HG03060 (cell line): Measurements from ENCODE around the gene LYPD6B.

Source experiments
- ATAC-seq: cut with Tn5 transposase; IDR thresholded peaks from one replicate; pipeline ENCODE4 v1.9.1; 2021; ENCODE audit warnings: low read depth, moderate number of reproducible peaks; ENCODE audit not compliant: unreplicated experiment

The LYPD6B gene

DNA sequence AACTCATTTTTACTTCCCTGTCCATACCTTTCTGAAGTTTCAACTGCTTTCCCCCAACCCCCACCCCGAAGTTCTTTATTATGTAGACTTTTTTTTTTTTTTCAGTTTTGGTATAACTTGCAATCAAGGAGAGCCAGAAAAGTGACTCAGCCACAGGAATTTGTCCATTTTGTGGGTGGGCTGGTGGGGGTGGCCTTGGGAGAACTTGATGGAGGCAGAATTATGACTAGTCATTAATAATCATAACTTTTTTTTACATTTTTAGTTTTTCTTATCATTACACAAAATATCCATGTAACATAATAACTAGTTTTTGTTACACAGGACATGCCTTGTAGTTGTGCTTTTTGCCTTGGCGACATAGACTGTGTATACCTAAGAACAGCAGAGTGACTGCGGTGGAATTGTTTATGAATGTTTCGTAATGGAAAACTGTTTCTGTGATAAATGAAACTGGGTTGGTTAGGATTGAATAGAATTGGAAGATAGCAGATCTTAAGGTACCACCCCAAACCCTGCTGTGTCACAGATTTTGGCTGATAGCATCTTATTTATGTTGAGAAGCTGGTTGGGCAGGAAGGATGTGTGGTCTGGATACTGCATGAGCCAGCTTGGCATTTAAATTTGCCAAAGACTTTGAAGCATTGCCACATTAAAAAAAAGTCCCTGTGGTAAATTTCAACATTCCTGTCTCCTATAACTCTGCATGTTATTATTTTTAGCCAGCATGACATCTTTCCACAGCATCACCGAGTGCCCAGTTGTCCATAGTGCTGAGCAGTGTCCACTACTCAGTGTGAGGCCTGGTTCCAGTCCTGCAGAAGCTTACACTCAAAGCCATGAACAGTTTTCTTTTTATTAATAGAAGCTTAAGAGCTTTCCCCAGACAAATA lies 30.7 kb downstream of the LYPD6B start:
- no peak for ATAC-seq

DNA sequence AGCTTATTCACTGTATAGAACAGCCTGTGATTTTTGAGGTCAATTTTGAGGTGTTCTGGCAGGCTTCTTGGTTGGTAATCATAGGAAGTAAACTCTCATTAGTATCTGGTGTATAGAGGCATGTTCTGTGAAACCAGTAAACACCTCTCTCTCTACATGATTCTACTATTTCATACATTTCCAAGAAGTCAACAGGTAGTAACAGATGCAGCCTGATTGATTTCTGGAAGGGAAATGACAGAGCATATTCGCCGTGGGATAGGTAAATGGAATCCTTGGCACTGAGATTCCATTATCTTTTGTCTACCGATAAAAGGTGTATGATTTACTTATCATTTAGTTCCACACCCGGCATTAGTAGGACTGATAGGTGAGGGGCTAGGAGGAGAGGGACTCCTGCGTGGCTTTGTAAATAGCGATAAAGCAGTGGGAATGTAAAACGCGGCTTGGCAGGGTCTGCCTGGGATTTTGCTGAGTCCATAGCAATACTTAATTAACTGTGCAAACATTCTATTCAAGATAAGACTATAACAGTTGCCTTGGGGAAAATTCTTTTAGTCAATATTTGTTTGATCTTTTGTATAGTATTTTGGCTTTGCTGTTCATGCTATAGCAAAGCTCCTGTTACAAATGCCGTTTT lies 32.3 kb downstream of the LYPD6B start:
- ATAC-seq, result no peak

DNA sequence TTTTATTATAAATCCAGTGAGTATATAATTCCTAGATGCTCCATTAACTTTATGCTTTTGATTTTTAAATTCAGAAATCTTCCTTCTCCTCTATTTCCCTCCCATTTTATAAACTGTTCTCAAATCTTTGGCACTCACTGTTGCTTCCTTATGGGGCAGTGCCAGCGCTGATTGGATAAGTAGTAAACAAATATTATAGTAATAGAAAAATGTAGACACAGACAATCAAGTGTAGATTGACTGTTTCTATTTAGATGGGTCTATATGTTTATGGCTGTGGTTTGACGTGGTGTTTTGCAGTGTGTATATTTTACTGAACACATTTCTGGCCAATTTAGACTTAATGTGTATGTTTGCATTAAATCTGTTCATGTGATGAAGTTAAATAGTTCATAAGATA lies 36.6 kb downstream of the LYPD6B start:
- no peak for ATAC-seq

DNA sequence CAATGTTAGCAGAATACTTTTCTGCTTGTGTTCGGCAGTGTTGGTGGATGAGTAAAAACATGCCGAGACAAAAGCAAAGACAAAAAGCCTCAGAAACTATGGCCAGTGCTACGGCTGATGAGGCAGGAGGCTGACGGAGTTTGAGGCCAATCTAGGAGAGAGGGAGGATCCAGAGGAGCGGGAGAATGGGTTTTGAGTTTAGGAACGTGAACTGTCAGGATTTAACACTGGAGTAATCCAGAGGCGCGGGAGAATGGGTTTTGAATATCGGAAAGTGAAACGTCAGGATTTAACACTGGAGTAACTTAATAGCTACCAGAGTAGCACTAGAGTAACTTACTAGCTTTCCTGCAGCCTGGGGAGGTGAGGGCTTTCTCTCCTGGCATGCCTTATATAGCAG lies 37.4 kb downstream of the LYPD6B start:
- no peak for ATAC-seq

DNA sequence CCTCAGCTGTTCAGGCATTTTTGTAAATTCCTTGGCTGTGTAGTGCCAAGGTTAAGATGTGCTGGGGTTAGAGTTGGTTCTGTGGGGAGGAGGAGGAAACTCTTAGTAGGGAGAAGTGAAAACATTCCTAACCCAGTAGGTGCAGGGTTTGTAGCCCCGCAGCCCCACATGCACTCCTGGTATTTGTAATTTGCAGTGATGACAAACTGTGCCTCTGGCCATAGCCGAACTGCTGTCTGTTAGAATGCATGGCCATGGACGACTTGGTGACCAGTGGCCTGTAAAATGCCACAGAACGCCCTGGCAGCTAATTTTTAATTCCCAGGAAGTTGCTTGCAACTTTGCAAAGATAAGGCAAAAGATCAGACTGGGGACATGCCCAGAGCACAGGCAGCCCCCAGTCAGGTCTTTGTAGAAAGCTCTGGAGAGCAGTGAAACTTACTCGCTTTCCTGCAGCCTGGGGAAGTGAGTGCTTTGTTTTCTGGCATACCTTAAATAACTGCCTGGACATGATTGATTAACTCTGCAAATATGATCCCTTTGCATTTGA lies 38.4 kb downstream of the LYPD6B start:
- ATAC-seq, result no peak

DNA sequence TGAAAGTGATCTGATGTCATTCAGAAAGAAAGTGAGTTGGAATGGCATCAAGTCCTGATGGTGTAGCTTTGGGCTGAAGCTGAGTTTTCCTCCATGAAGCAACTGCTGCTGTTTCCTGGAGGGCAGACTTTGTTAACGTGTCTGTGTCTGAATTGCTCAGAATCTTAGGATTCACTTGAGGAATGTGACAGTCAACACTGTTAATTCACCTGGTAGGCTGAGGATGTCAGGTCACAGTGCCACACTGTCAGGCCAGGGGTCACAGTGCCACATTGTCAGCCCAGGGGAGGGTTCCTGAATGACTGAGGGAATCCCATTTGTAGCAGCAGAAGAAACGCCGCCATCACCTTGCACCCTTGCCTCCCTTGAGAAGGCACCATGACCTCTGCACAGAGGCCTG lies 39.4 kb downstream of the LYPD6B start:
- no peak for ATAC-seq

DNA sequence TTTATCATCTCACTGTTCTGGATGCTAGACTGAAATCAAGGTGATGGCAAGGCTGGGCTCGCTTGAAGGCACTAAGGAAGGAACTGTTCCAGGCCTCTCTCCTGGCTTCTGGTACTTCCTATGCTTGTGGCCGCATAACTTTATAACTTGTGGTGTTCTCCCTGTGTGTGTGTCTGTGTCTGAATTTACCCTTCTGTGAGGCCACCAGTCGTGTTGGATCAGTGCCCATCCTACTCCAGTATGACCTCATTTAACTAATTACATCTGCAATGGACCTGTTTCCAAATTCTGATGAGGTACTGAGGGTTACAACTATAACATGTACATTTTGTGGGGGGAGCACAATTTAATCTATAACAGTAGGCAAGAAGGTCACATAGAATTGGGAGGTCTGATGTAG lies 41.6 kb downstream of the LYPD6B start:
- no peak for ATAC-seq

DNA sequence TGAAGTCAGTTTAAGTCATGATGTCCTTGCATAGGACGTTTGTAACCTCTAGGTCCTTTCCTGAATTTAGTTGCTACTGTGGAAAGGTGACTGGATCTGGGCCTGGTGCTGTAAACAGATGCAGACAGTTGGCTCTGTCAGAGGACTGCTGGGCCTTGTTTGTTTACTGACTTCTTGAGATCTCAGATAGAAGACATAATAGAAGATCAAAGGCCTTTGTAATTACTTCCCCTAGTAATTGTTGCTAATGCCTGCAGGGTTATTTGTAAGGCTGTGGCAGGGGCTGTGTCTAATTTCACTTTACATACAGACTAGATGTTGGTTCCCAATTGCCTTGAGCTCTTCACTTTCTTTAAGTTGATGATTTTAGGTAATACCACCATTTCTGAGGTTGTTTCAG lies 42.5 kb downstream of the LYPD6B start:
- no peak for ATAC-seq

DNA sequence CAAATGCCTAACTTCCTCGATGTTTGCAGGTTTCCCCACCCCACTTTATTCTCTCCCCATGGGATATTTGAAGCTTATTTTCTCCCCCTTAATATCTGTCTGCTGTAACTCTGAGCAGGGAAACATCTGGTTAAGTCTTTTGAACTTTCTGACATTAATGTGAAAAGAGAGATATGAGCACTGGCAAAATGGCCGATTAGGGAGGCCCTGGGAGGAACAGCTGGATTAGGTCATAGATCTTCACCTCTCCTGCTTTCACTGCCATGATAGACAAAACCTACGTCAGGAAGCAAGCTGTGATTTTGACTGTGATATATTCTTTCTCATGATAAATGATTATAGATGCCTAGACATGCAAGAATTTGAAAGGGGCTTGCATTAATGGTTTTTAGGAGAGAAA lies 43.6 kb downstream of the LYPD6B start:
- ATAC-seq, result no peak

DNA sequence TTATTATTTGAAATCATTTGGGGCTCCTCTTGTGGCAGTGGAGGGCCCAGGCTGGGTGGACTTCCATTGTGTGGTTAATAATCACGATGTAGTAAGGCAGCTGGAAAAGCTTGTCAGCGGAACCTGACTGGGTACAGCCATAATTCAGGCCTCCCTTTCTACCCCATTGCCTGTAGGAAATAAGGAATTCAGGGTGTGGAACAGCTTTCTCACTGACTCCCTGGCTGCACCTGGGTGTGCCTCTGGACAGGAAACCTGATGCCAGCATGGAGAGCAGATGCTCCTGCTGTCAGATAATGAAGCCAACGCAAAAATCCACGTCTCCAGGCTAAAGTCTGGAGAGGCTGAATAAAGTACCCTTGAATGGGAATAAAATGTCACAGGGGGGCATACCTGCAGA lies 44.2 kb downstream of the LYPD6B start:
- ATAC-seq, result no peak

DNA sequence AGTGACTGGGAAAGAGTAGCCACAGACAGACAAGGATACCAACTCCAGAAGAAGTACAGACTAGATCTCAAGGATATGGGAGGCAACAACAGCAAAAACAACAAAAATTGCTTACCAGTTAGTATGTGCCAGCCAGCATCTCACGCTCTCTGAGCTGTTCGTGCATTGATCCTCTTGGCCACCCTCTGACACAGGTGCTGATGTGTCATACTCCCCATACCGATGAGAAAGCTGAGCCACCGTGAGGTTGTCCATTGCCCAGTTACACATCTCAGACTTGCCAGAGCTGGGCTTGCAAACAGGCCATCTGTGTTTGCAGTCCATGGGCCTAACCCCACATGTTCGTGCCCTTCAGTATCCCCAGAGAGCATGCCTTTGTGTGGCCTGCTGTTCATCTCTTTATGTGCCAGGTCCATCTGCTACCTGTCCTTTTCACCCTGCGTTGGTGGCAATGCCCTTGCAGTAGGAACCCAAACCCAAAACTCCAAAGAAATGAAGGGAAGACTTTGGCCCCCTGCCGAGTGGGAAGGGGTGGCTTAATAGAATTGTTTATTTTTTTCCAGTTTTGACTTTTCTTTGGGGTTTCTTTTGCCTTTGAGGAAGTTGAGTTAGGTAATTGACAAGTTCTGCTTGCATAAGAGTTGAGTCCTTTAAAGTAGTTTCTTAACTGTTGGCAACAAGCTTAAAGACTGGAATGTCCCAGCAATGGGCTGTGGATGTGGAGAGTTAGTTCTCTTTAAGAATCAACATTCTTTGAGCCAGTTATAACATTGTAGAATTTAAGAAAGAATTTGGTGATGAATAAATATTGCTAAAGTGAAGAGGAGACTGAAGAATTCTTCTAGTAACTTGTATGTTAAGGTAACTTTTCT lies 46.7 kb downstream of the LYPD6B start:
- no peak for ATAC-seq

DNA sequence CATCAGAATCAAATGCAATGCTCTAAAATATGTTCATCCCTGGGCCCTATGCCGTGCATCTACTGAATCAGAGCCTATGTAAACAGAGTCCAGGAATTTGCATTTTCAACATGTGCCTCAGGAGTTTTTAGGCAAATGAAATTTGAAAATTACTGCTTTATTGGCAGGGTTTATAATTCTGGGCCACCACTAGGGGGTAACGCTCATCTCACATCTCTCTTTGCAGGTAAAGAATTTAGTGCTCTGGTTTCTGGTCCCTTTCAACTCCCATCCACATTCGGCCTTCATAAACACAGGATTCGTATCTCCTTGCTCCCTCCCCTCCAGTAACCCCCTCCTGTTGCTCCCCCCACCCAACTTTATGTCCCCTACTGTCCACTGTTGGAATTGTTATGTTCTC lies 49.3 kb downstream of the LYPD6B start:
- no peak for ATAC-seq

DNA sequence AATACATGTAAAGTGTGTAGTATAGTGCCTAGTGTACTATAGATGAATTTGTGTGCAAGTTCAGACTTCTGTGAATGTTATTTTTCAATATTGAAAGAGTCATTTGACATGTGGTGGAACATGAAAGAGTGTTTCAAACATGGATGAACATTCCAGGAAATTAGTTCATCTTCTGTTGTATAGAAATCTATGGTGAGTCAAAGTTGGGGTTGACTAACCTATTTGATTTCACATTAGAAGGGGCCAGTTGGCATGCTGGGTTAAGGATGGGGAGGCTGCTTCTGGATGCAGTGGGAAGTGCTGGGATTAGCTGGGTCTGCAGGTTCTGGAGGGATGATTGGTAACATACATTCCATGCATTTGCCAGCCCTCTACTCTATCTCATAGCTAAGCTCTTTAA lies 50.6 kb downstream of the LYPD6B start:
- ATAC-seq, result no peak

DNA sequence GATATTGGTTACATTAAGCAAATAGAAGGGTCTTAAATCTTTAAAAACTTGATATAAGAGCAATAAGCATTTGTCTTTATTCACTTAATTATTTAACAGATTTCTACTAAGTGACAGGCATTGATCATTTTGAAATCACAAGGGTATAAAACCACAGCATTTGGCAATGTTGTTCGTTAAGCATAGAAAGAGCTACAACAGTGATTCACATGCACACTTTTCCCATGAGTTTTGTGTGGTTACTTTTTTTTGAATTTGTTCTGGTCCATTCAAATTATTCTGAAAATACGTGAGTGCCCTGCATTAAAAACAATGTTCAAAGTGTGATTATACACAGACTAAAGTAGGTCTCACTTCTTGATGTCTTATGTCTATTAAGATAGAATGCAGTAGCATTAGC lies 52.2 kb downstream of the LYPD6B start:
- ATAC-seq, result no peak

DNA sequence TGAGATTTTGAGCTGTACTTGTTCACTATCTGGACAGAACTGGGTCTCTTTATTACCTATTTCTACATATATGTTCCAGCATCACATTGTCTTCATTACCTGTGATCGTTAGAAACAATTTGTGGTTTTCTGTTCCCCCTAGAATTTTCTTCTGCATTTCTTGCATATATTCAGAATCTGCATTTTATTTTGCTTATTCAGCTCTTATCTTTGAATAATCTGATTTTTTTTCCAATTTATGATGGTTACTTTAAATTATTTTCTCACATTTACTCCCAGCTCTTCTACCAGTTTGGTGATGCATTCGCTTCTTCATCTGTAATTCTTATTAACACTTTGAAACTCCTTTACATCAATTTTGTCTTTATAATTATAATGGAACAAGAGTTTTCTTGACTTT lies 55.1 kb downstream of the LYPD6B start:
- no peak for ATAC-seq

DNA sequence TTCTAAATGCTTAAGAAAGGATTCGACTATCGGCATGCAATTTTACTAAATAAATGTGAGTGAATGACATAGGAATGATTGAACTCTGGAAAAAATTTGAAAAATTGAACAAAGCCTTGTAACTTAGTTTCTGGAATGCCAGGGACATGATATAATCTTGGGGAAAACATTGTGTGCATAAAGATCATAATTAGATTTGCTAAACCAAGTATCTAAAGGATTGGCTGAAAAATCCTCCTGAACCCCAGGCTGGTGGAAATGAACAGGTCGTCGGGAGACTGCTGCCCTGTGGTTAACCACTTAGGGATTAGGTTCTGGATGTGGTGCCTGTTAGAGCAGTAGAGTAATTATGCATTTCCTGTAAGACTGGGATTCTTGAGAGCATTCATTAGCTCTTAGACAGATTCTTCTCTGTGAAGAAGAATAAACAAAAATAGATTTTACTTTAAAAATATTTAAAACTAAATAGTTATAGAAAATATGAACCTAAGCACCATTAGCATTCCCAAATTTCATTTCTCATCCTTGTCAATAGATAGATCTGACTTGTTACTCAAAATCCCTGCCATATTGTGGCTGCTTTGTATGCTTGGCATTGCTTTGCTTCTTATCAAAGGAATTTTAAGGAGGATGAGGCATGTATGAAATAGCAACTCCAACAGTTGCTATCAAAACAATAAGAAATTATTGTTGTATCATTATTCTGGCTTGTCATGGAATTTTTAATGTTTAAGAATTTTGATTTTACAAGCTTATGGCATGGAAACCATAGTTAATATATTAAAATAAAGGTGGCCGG lies 55.9 kb downstream of the LYPD6B start:
- ATAC-seq, result no peak

DNA sequence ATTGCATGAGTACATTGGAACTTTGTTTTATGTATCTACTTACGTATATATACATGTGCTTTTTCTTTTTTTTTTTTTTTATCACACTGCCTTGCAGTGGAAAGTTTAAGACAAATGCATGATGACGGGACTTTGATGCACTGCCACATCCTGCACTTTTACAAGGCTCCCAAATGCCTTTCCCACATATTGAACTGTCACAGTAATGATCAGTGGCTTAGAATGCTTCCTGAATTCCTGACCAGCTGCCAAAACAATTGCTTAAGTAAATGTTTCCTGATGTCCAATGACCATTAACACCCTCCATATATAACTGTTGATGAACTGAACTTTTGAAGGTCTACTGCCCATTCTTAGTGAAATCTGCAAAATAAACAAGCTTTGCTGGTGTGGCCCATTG lies 60.2 kb downstream of the LYPD6B start:
- ATAC-seq, result no peak

DNA sequence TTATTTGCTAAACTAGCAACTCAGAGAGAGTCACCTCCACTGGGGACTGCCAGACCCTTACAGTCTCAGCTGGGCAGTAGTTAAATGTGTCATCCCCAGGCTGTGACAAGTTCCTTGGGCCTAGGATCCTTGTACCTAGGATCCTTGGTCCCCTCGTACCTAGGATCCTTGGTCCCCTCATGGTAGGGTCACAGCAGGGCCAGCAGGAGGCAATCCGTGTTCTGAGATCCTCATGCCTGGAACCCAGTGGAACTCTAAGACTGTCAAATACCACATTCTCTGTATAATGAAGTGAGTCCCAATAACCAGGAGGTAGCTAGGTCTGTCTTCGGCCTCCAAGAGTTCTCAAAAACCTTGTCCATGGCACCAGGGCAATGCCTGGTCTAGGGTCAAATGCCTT lies 60.8 kb downstream of the LYPD6B start:
- ATAC-seq, result no peak

DNA sequence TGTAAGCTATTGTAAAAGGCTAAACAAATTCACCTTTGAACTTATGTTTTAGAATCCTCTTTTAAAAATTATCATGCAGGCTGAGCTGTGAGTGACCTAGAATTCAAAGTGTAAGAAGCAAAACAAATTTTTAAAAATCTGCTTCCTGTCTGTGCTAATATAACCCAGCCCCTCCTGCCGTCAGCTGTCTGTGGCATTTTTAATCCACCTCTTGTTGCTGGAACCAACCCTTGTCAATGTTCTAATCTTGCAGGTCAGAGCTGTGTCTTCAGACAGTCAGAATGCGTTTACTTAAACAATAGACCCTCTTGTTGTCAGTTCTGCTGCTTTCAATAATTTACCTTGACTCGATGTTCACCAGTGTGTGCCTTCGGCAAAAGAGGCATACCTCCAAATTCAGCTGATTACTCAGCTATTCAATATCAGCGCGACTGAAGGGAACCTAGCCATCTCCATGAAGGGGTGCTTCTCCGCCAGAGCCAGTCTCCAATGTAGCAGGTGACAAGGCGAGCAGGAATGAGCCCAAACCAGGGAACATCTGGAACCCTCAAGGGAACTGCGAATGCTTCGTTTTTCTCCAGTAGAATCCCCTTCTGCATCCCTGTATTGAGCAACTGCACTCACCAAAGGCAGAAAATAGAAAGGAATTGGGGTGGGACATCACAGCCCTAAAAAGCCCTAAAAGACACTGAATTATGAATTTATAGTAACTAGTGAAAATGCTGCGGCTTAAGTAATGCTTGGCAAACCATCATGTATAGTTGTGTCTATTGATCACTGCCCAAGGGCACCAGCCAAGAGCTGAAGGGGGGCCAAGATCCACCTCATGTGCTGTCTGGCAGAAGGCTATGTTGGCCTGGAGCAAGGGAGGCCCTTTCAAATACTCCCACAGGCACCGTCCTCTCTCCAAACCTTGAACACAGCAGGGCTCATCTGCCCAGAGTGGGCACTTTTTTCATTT lies 62.5 kb downstream of the LYPD6B start:
- ATAC-seq, result no peak
